Forelimb muscle (tissue), 1 donor: ENCODE results near the gene GPSM1. TPM values are rescaled to one million over a fixed set of nuclear protein-coding genes. Genes with fewer than 3 reads are reported as not detected.

Source experiments
- DNase-seq: peaks from one replicate; pipeline ENCODE4 v3.0.0-alpha.2; 2013; ENCODE audit warnings: low read depth
- polyA plus RNA-seq: library from polyadenylated mRNA; unstranded; fragments of 120-200 nt; gene quantifications from one replicate; pipeline ENCODE4 v1.2.1, GENCODE V29; 2013; ENCODE audit not compliant: insufficient read length

GPSM1 gene
- polyA plus RNA-seq, 1 donor = 26.0 TPM

DNA sequence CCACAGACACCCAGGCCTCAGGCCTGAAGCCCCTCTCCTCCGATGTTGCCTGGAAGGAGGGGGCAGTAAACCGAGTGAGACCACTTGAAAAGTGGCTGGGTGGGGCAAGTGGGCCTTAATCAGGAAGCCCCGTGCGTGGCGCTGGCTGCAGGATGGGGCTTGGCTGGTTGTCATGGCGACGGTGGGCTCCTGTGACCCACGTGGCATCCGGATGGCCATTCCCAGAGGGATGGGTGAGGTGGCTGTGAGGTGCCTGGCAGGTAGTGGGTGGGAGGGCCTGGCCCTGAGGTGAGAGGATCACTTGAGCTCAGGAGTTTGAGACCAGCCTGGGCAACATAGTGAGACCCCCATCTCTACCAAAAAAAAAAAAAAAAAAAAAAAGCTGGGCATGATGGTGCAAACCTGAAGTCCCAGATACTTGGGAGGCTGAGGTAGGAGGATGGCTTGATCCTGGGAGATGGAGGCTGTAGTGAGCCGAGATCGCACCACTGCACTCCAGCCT lies 5.2 kb downstream of the GPSM1 start:
- no peak for DNase-seq

DNA sequence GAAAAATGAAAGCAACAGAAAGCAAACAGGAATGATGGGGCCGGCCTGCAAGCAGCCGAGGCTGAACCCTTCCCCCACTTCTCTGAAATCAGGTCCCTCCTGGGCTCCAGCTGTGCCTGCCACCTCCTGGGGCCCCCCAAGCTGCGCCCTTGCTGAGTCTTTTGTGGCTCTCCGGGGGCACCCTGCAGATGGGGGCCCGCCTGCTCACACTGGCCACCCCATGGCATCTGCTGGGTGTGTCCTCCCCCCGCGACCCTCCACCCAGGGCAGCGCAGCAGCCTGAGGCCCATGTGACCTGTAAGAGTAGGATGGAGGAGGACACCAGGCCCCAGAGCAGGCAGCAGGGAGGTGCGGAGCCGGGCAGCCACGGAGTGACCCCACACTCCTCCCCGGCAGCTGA lies 5.7 kb downstream of the GPSM1 start:
- no peak for DNase-seq

- no peak for DNase-seq
Observed at GRCh38 chr9:136333486-136333885, 6.1 kb downstream of the GPSM1 start.

DNA sequence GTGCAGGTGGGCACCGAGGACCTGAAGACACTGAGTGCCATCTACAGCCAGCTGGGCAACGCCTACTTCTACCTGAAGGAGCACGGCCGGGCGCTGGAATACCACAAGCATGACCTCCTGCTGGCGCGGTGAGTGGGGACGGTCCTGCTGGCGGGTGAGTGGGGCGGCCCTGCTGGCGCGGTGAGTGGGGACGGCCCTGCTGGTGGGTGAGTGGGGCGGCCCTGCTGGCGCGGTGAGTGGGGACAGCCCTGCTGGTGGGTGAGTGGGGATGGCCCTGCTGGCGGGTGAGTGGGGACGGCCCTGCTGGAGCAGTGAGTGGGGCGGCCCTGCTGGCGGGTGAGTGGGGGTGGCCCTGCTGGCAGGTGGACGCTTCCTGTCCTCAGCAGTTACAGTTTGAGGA lies 7.2 kb downstream of the GPSM1 start:
- no peak for DNase-seq

DNA sequence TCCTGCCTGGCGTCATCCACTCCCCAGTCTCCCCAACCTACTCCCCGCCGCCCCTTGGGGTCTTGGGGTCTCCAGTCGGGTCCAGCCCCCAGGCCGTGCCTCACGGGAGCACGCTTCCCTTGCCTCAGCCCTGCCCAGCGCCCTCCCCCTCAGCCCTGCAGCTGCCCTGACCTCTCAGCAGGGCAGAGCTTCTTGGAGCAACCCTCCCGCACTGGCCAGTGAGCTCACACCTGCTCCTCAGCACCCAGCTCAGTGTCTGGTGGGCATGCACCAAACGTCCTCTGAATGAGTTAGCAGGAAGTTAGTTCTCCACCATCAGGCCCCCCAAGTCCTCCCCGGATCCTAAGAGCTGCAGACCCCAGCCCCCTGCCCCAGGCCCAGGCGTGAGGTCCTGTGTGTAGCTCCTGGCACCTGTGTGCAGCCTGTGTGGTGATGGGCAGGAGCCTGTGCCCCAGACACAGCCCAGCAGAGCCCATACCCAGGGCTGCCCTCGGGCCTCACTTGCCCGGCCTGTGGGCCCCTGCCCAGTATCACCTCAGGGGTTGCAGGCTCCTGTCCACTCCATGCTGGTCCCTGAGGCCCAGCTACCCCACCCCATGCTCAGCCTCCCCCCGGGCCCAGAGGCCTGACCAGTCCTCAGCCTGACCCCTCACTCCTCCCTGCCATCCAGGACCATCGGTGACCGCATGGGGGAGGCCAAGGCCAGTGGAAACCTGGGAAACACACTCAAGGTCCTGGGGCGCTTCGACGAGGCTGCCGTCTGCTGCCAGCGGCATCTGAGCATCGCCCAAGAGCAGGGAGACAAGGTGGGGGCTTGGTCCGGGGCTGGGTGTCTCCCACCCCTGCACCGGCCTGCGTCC lies 8.2 kb downstream of the GPSM1 start:
- DNase-seq = no peak

DNA sequence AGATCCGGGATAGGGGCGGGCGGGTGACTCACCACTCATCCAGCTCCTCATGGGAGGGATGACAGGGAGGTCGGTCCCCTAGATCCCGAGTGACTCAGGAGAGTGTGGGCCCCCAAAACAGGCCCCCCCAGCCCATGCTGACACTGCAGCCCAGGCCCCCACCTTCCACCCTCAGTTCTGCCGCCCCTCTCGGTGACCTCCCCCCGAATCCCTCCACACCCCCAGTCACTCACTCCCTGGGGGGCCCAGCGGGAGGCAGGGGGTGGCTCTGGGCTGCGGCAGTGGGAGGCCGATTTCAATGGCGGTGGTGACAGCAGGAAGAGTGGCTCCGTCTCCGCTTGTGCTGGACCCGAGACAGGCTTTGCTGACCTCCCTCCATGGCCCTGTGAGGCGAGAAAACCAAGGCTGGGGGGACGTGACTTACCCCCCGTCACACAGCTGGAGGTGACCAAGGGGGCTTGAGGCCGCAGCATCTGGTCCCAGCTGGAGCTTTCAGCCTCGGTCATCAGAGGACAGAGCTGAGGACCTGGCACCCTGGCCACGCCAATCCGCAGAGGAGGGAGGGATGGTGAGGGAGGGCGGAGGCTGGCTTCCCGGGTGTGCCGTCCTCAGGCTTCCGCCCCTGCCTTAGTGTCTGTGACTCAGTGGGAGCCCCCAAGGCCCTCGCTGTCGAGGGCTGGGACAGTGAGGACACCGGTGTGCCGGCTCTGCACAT lies 9.0 kb downstream of the GPSM1 start:
- DNase-seq = no peak

- no peak for DNase-seq
Observed at GRCh38 chr9:136336881-136337280, 9.5 kb downstream of the GPSM1 start.

- DNase-seq = no peak
Observed at GRCh38 chr9:136337416-136338395, 10.4 kb downstream of the GPSM1 start.

GRCh38 chr9:136338511-136338910 lies 11.2 kb downstream of the GPSM1 start:
- no peak for DNase-seq

DNA sequence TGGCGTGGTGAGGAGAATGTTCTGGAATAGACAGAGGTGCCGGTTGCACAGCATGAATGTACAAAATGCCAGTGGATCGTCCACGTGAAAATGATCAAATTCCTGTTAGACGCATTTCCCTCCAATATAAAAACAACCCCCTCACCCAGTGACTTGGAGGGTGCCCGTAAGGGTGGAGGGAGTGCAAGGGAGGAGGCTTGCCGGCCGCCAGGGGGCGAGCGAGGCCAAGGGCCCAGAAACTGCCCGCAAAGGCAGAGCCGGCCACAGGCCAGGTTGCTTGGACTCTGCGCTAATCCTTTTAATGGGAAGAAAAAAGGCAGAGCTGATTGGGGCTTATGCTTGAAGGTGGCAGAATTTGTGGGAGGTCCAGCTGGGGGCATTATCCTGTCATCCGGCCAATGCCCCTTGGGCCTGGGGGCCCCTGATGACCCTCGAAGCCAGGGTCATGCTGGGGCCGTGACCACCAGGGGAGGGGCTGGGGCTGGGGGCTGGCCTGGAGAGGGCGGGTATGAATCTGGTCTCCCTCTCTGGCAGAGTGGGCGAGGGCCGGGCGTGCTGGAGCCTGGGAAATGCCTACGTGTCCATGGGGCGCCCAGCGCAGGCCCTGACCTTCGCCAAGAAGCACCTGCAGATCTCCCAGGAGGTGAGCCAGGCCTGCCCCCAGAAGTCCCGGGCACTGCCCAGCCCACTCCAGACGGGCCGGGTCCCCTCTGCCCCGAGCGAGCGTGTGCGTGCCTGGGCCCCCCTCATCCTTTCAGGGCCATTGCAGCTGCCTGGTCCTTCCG lies 12.0 kb downstream of the GPSM1 start:
- no peak for DNase-seq

DNA sequence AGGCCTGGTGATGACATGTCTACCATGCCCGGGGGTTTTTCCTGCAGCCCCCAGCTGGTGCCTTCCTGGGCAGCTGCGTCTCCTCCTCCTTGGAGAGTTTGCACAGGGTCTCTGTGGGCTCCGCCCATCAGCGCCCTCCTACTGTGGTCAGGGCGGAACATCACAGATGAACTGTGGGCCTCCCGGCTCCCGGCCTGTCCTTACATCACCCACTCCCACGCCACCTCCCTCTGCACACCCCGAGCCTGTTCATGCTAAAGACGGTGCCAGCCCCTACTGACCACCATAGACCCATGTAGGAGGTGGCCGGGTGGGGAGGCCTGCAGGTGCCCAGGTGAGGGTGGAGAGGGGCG lies 12.6 kb downstream of the GPSM1 start:
- no peak for DNase-seq

GRCh38 chr9:136340356-136341041 lies 13.2 kb downstream of the GPSM1 start:
- DNase-seq = no peak

GRCh38 chr9:136341042-136341655 lies 13.8 kb downstream of the GPSM1 start:
- no peak for DNase-seq

DNA sequence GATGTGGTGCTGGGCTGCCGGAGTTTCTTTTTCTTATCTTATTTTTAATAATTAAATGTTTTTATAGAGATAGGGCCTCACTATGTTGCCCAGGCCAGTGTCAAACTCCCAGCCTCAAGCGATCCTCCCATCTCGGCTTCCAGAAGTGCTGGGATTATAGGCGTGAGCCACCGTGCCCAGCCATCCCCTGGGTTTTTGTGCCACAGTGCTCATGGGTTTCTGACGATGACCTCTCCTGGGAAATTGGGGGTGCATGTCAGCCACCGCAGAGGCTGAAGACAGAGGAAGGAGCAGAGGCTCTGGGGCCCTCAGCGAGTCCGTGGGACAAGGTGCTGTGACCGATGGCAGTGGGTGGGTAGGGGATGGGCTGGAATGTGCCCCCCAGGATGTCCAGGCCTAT lies 14.4 kb downstream of the GPSM1 start:
- DNase-seq = no peak

DNA sequence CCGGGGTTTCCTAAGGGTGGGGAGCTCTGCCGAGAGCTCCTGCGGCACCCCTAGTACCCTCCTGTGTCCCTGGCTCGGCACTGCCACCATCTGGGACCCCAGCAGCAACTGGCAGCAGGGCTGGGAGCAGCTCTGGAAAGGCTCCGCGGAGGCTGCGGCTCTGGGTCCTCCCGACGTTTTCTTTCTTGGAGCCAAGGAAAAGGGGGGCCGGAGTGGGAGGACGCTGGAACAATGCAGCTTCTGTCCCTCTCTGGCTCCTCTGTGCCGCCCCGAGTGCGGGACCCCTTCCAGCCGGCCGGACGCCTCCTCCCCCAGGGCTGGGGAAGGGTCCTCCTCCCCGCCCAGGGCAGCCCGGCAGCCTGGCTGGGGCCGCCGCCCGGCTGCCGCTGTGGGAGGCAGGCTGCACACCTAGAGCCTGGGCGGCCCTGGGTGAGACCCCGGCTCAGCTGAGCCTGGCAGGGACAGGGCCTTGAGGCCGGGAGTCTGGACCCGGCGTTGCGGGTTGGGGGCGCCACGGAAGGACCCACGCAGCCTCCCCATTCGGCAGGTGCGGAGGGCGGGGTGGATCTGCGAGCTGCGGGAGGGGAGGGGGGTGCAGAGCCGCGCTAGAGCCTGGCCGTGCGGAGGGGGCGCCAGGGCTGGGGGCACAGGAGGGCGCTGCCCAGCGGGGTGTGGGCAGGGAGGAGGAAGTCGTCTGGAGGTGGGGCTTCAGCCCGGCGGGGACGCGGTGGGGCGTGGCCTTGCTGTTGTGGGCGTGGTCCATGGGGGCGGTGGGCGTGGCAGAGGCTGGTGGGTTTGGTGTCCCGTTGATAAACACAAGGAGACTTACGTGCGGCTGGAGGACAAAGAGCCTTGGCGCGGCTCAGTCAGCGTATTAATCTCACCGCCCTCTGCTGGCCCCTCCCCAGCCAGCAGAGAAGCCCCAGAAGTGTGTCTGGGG lies 15.1 kb downstream of the GPSM1 start:
- no peak for DNase-seq

DNA sequence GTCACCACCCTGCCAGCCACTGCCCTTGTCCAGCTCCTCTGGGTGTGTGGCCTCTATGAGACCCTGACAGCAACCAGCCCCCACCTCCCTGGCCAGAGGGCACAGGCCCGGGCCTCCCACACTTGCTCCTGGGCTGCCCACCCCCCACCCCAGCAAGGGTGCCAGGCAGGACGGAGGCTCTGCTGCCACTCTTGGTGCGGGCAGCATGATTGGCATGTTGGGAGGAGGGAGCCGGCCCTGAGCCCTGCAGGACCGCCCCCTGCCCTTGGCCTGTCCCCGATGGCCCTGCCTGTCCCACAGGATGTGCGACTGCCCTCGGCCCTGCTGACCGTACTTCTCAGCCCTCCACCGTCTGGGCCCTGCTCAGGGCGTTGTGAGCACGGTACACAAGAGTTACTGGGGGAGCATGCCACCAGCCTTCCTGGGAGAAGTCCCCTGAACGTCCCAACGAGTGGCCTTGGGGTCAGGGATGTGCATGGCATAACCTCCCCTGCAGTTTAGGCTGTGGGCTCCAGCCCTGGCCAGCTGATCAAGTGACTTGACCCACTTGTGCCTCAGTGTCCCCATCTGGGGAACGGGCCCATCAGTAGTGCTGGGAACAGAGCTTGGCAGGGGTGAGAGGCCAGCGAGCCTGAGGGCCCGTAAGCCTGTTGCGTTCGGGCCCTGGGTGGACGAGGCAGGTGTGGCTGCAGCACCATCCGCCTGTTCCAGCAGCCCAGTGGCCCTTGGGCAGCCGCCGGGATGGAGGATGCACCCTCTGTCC lies 16.0 kb downstream of the GPSM1 start:
- no peak for DNase-seq

GRCh38 chr9:136343884-136344269 lies 16.5 kb downstream of the GPSM1 start:
- no peak for DNase-seq
